IMR-90 (cell line): ENCODE data around the gene USP20. TPM values are rescaled to one million over a fixed set of nuclear protein-coding genes. Genes with fewer than 3 reads are reported as not detected.

Source experiments
- ATAC-seq: fragments of 200-7000 bp; cut with Tn5 transposase; 2 replicates; pipeline ENCODE4 v1.9.1; 2020; ENCODE audit warnings: low read depth, mild to moderate bottlenecking, moderate library complexity
- BruUV-seq: library from RNA; stranded (reverse); fragments of 400-500 nt; replicated peaks from 2 replicates; lab custom pipeline; 2021; lab: Mats Ljungman, UMichigan
- CTCF ChIA-PET: fragments of 300-600 bp; formaldehyde crosslinking; extraction: SDS; loops from one replicate; lab custom pipeline; 2021; ENCODE audit warnings: antibody characterized with exemption; lab: Yijun Ruan, JAX
- POLR2A ChIA-PET: fragments of 300-600 bp; sonication (Branson Sonifier 250); formaldehyde crosslinking; loops from one replicate; lab custom pipeline; 2022; ENCODE audit warnings: antibody characterized with exemption; ENCODE audit not compliant: unreplicated experiment; lab: Charles Lee
- DNase-seq: peaks from one replicate; pipeline ENCODE4 v3.0.0; 2013
- H2AFZ ChIP-seq: replicated peaks from 2 replicates; pipeline ENCODE3; 2013; ENCODE audit warnings: low read length, mild to moderate bottlenecking; ENCODE audit not compliant: poor library complexity
- H2AK5ac ChIP-seq: 2 replicates; pipeline ENCODE4 v1.6.1; 2013; ENCODE audit warnings: low read depth, low read length, inconsistent platforms
- H2AK9ac ChIP-seq: replicated peaks from 2 replicates; pipeline ENCODE3; 2013; ENCODE audit warnings: mild to moderate bottlenecking, low read depth, low read length, moderate library complexity; ENCODE audit not compliant: poor library complexity
- H2BK120ac ChIP-seq: 2 replicates; pipeline ENCODE4 v1.6.1; 2013; ENCODE audit warnings: low read depth, low read length, inconsistent platforms
- H2BK15ac ChIP-seq: 3 replicates; pipeline ENCODE4 v1.6.1; 2013; ENCODE audit warnings: low read depth, low read length, inconsistent platforms
- H2BK20ac ChIP-seq: 2 replicates; pipeline ENCODE4 v1.6.1; 2013; ENCODE audit warnings: low read depth, mild to moderate bottlenecking, inconsistent platforms, low read length, moderate library complexity
- H2BK5ac ChIP-seq: 2 replicates; pipeline ENCODE4 v1.6.1; 2013; ENCODE audit warnings: mild to moderate bottlenecking, low read depth, low read length, inconsistent platforms; ENCODE audit not compliant: poor library complexity, severe bottlenecking
- H3K14ac ChIP-seq: replicated peaks from 2 replicates; pipeline ENCODE4 v1.6.1; 2013; ENCODE audit warnings: low read depth, low read length, inconsistent platforms
- H3K18ac ChIP-seq: 2 replicates; pipeline ENCODE4 v1.6.1; 2013; ENCODE audit warnings: low read depth, low read length, control low read depth
- H3K23ac ChIP-seq: 2 replicates; pipeline ENCODE4 v1.6.1; 2013; ENCODE audit warnings: low read depth, low read length, inconsistent platforms
- H3K27ac ChIP-seq: 2 replicates; pipeline ENCODE4 v1.5.1; 2013; ENCODE audit warnings: mild to moderate bottlenecking, control low read depth, low read length; ENCODE audit not compliant: insufficient read depth
- H3K27me3 ChIP-seq: 2 replicates; pipeline ENCODE4 v1.6.1; 2013; ENCODE audit warnings: low read length; ENCODE audit not compliant: control insufficient read depth, insufficient read depth
- H3K36me3 ChIP-seq: 2 replicates; pipeline ENCODE4 v1.6.1; 2013; ENCODE audit warnings: low read length, mixed read lengths; ENCODE audit not compliant: control insufficient read depth, insufficient read depth
- H3K4ac ChIP-seq: 2 replicates; pipeline ENCODE4 v1.6.1; 2013; ENCODE audit warnings: low read depth, low read length, inconsistent platforms
- H3K4me1 ChIP-seq: 2 replicates; pipeline ENCODE4 v1.6.1; 2013; ENCODE audit warnings: low read length, mixed read lengths; ENCODE audit not compliant: control insufficient read depth, insufficient read depth
- H3K4me2 ChIP-seq: 2 replicates; pipeline ENCODE4 v1.6.1; 2013; ENCODE audit warnings: low read depth, mild to moderate bottlenecking, control low read depth, low read length, moderate library complexity
- H3K4me3 ChIP-seq: 2 replicates; pipeline ENCODE4 v1.5.1; 2013; ENCODE audit warnings: low read depth, mild to moderate bottlenecking, control low read depth, low read length, moderate library complexity; ENCODE audit not compliant: insufficient read depth
- H3K56ac ChIP-seq: 2 replicates; pipeline ENCODE4 v1.6.1; 2013; ENCODE audit warnings: low read length, inconsistent platforms; ENCODE audit not compliant: insufficient read depth; ENCODE audit errors: extremely low read depth
- H3K79me1 ChIP-seq, 2 experiments: 2 replicates each; pipeline ENCODE4 v1.6.1; 2013; ENCODE audit warnings: low read length in 2 of 2, inconsistent platforms in 1 of 2, low read depth in 1 of 2
- H3K9ac ChIP-seq: 2 replicates; pipeline ENCODE4 v1.6.1; 2013; ENCODE audit warnings: low read depth, low read length, control low read depth
- H3K9me1 ChIP-seq: 2 replicates; pipeline ENCODE4 v1.6.1; 2013; ENCODE audit warnings: low read length, inconsistent platforms; ENCODE audit not compliant: insufficient read depth
- H3K9me3 ChIP-seq: 2 replicates; pipeline ENCODE4 v1.6.1; 2013; ENCODE audit warnings: low read length; ENCODE audit not compliant: control insufficient read depth, insufficient read depth
- H4K20me1 ChIP-seq: 2 replicates; pipeline ENCODE4 v1.6.1; 2013; ENCODE audit warnings: low read length, inconsistent platforms; ENCODE audit not compliant: insufficient read depth
- H4K5ac ChIP-seq: 2 replicates; pipeline ENCODE4 v1.6.1; 2013; ENCODE audit warnings: mild to moderate bottlenecking, low read depth, low read length, control low read depth
- H4K8ac ChIP-seq, 2 experiments: 2 replicates each; pipeline ENCODE4 v1.6.1; 2013; ENCODE audit warnings: low read depth in 2 of 2, low read length in 2 of 2, control low read depth in 1 of 2, inconsistent platforms in 1 of 2
- H4K91ac ChIP-seq: 2 replicates; pipeline ENCODE4 v1.6.1; 2013; ENCODE audit warnings: low read depth, low read length, inconsistent platforms; ENCODE audit not compliant: insufficient read depth
- CEBPB ChIP-seq: IDR thresholded peaks from 2 replicates; pipeline ENCODE4 v1.6.1; 2012; ENCODE audit warnings: low read depth, low read length, improper control_type of control experiment
- CHD1 ChIP-seq: IDR thresholded peaks from 2 replicates; pipeline ENCODE4 v1.6.1; 2012; ENCODE audit warnings: low read depth, low read length, improper control_type of control experiment
- MAFK ChIP-seq: IDR thresholded peaks from 2 replicates; pipeline ENCODE4 v1.6.1; 2012; ENCODE audit warnings: low read depth, low read length, improper control_type of control experiment
- MAZ ChIP-seq: IDR thresholded peaks from 2 replicates; pipeline ENCODE4 v1.6.1; 2012; ENCODE audit warnings: low read depth, mild to moderate bottlenecking, low read length, improper control_type of control experiment, moderate library complexity, borderline replicate concordance
- RCOR1 ChIP-seq: IDR thresholded peaks from 2 replicates; pipeline ENCODE4 v1.6.1; 2012; ENCODE audit warnings: mild to moderate bottlenecking, low read length, improper control_type of control experiment; ENCODE audit not compliant: insufficient replicate concordance
- USF2 ChIP-seq: fragments of 150-350 bp; IDR thresholded peaks from 2 replicates; pipeline ENCODE4 v1.6.1; 2017; ENCODE audit warnings: mild to moderate bottlenecking, antibody characterized with exemption, low read length, low read depth
- WGBS, 2 experiments: methylation state at CpG; one replicate each; pipeline versions ENCODE4 v1.1.5 to v1.1.7; 2013; ENCODE audit warnings: missing lambda C conversion rate in 2 of 2; ENCODE audit not compliant: insufficient read length in 1 of 2; ENCODE audit errors: extremely low coverage in 2 of 2; 5-methylcytosine and 5-hydroxymethylcytosine counted together
- dilution Hi-C: fragments of 300-500 bp; cut with HindIII; formaldehyde crosslinking; loops from one replicate; pipeline ENCODE4 v1.14.3; 2018; ENCODE audit warnings: low sequenced_read_pairs; ENCODE audit not compliant: unreplicated experiment
- in situ Hi-C: fragments of 300-500 bp; cut with MboI; formaldehyde crosslinking; loops from 3 replicates; pipeline ENCODE4 v1.14.3; 2019; ENCODE audit warnings: low sequenced_read_pairs, inconsistent platforms, mixed read lengths
- intact Hi-C: fragments of 100-400 bp; cut with micrococcal nuclease; formaldehyde crosslinking; loops from 2 replicates; pipeline ENCODE4 v1.10.0; 2022
- microRNA-seq, 2 experiments: library from miRNA; stranded (forward) in 1 of 2; unstranded in 1 of 2; fragments of 10-50 nt in 1 of 2; fragments of <30 nt in 1 of 2; gene quantifications in 1 of 2; microRNA quantifications in 1 of 2; one replicate each; pipeline versions ENCODE3 to v1.1.0; 2013 to 2020; ENCODE audit not compliant: insufficient read depth in 1 of 2, insufficient read length in 1 of 2, unreplicated experiment in 1 of 2
- polyA plus RNA-seq, 3 experiments: library from polyadenylated mRNA; depleted of rRNA; stranded (reverse); fragments of >200 nt; gene quantifications; 2 replicates each; pipeline ENCODE4 v1.2.3, GENCODE V29; 2012; ENCODE audit warnings: low replicate concordance in 1 of 3
- small RNA-seq, 5 experiments: library from RNA; depleted of rRNA; stranded (forward); fragments of <200 nt; gene quantifications; one replicate each; pipeline ENCODE3, GENCODE V24; 2012
- total RNA-seq: library from RNA; depleted of rRNA; stranded (reverse); fragments of >200 nt; gene quantifications from 2 replicates; pipeline ENCODE4 v1.2.3, GENCODE V29; 2012; rRNA removed
- TF ChIP-seq, protein P1 (sequence below): fragments of 150-350 bp; IDR thresholded peaks from 2 replicates; pipeline ENCODE4 v1.6.1; 2016; ENCODE audit warnings: low read depth, mild to moderate bottlenecking, low read length, moderate library complexity, borderline replicate concordance

USP20 gene
- total and polyA plus RNA-seq, 2 of the 4 experiments (the other 2 are of a cell fraction) = 3.8 to 21.6 TPM

DNA sequence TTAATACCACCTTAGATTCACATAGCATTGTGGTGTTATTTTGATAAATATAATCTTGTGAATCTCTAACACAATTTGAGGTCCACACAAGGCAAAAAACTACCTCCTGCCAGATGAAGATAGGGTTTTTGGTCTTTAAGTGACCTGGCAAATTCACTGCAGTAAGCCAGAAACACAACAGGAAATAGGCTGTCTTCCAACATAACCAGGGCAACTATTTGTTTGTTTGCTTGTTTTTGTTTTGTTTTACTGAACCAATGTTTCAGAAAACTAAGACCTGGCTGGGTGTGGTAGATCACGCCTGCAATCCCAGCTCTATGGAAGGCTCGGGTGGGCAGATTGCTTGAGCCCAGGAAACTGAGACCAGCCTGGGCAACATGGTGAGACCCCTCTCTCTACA, 95.5 kb downstream of the USP20 start:
- Histone ChIP-seq H3K14ac (no peak overlapping the region), H3K56ac (no peak overlapping the region), H2AFZ (no peak overlapping the region), H3K36me3 (peaks cover 12% of the 10 kb centered on the region), H3K79me1 (0 out of 4 replicates have a peak, but pooled peaks cover 0 to 7% of the 10 kb centered on the region in 2 experiments), H4K5ac (no peak overlapping the region), H4K8ac (no peak overlapping the region), H2BK20ac (no peak overlapping the region), H3K9me1 (peaks cover 6% of the 10 kb centered on the region; the same call in 1 of the 2 replicates), H2BK5ac (no peak overlapping the region), H4K91ac (no peak overlapping the region), H2BK120ac (no peak overlapping the region), H3K23ac (no peak overlapping the region), H3K18ac (no peak overlapping the region), H3K4me1 (peaks cover 17% of the 10 kb centered on the region), H4K20me1 (no peaks in the 10 kb centered on the region), H3K27me3 (no peaks in the 10 kb centered on the region), H3K4ac (no peak overlapping the region), H3K9ac (no peak overlapping the region), H3K27ac (no peak overlapping the region), H2AK5ac (no peak overlapping the region), H2BK15ac (no peak overlapping the region; the same call in 2 of the 3 replicates), H3K9me3 (no peaks in the 10 kb centered on the region), H2AK9ac (no peak overlapping the region), H3K4me2 (no peak overlapping the region), H3K4me3 (no peak overlapping the region)
- TF ChIP-seq, protein P1, sequence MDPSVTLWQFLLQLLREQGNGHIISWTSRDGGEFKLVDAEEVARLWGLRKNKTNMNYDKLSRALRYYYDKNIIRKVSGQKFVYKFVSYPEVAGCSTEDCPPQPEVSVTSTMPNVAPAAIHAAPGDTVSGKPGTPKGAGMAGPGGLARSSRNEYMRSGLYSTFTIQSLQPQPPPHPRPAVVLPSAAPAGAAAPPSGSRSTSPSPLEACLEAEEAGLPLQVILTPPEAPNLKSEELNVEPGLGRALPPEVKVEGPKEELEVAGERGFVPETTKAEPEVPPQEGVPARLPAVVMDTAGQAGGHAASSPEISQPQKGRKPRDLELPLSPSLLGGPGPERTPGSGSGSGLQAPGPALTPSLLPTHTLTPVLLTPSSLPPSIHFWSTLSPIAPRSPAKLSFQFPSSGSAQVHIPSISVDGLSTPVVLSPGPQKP = no peak
- no peak for TF ChIP-seq CEBPB
- no peak for TF ChIP-seq MAZ
- no peak for TF ChIP-seq RCOR1
- no peak for TF ChIP-seq CHD1
- TF ChIP-seq MAFK = no peak
- no peak for TF ChIP-seq USF2
- in situ Hi-C loops = no loop called here
- dilution Hi-C loops = no loop called here
- no CpG with 5 or more reads among the region's 2 CpGs for WGBS, 2 experiments
- POLR2A ChIA-PET = no interaction called here
- intact Hi-C loops = loop anchor here (5.0 kb wide), 1 partner anchor 112 kb away; the partner anchor contains the start of gene FNBP1
- ATAC-seq = no peak
- CTCF ChIA-PET = no interaction called here
- no TSS peak for BruUV-seq
- DNase-seq = no peak

Small RNA genes within 50 kb of the gene (microRNA-seq; reads per million reads assigned to microRNA genes)
- 1.0 to 1.1 reads per million in 2 experiments for gene MIR6855

Small RNA genes within 50 kb of the gene (small RNA-seq; reads per million reads assigned to genes)
- gene MIR6855 = 0 to 0.14 (median 0) reads per million in 5 experiments

Other genes with a start within 250 kb of the USP20 start
- gene C9orf50, start 214.4 kb upstream of the USP20 start, total RNA-seq = not detected in 2 replicates
- 0.09 and 0.20 TPM in 2 replicates for gene C9orf50, start 214.4 kb upstream of the USP20 start, polyA plus RNA-seq (2012; rRNA removed)
- 67.8 and 68.1 TPM in 2 replicates for gene NTMT1, start 209.3 kb upstream of the USP20 start, total RNA-seq
- gene NTMT1, start 209.3 kb upstream of the USP20 start, polyA plus RNA-seq (2012; rRNA removed) = 88.1 and 108 TPM in 2 replicates
- 9.4 and 9.7 TPM in 2 replicates for gene ASB6, start 193.3 kb upstream of the USP20 start, total RNA-seq
- gene ASB6, start 193.3 kb upstream of the USP20 start, polyA plus RNA-seq (2012; rRNA removed) = 28.9 and 31.4 TPM in 2 replicates
- 12.7 and 13.1 TPM in 2 replicates for gene PRRX2, start 169.8 kb upstream of the USP20 start, total RNA-seq
- 35.5 and 45.9 TPM in 2 replicates for gene PRRX2, start 169.8 kb upstream of the USP20 start, polyA plus RNA-seq (2012; rRNA removed)
- gene PTGES, start 82.4 kb upstream of the USP20 start, total RNA-seq = 2.8 and 3.2 TPM in 2 replicates
- gene PTGES, start 82.4 kb upstream of the USP20 start, polyA plus RNA-seq (2012; rRNA removed) = 6.3 TPM in 2 replicates
- 15.6 and 16.4 TPM in 2 replicates for gene TOR1B, start 32.3 kb upstream of the USP20 start, total RNA-seq
- gene TOR1B, start 32.3 kb upstream of the USP20 start, polyA plus RNA-seq (2012; rRNA removed) = 20.5 and 21.0 TPM in 2 replicates
- gene TOR1A, start 11.3 kb upstream of the USP20 start, total RNA-seq = 27.1 and 34.4 TPM in 2 replicates
- gene TOR1A, start 11.3 kb upstream of the USP20 start, polyA plus RNA-seq (2012; rRNA removed) = 67.5 and 74.2 TPM in 2 replicates
- gene C9orf78, start 183 bp upstream of the USP20 start, total RNA-seq = 29.8 and 57.5 TPM in 2 replicates
- 36.7 and 46.0 TPM in 2 replicates for gene C9orf78, start 183 bp upstream of the USP20 start, polyA plus RNA-seq (2012; rRNA removed)
- gene FNBP1, start 207.7 kb downstream of the USP20 start, total RNA-seq = 15.4 and 21.4 TPM in 2 replicates
- gene FNBP1, start 207.7 kb downstream of the USP20 start, polyA plus RNA-seq (2012; rRNA removed) = 8.2 and 10.3 TPM in 2 replicates
- gene GPR107, start 218.4 kb downstream of the USP20 start, total RNA-seq = 16.7 and 17.8 TPM in 2 replicates
- gene GPR107, start 218.4 kb downstream of the USP20 start, polyA plus RNA-seq (2012; rRNA removed) = 20.2 and 21.6 TPM in 2 replicates